ENCODE data around the gene PIP5K1A.
"Not testable (repeated sequence)": the region's sequence is repeated elsewhere in the genome, so short reads cannot be mapped to it uniquely, and the experiment has no call there.

The PIP5K1A gene

GRCh38 chr1:151192047-151192446, 6.3 kb upstream of the PIP5K1A start:
- in situ Hi-C loops (cut with MboI; ENCODE audit: low sequenced_read_pairs) = no loop called here

GRCh38 chr1:151193304-151193703, 5.0 kb upstream of the PIP5K1A start:
- in situ Hi-C loops (cut with MboI; ENCODE audit: low sequenced_read_pairs) = no loop called here

- in situ Hi-C loops (cut with MboI; ENCODE audit: low sequenced_read_pairs) = no loop called here
Observed at GRCh38 chr1:151193856-151194255, 4.5 kb upstream of the PIP5K1A start.

GRCh38 chr1:151194894-151195594, 3.3 kb upstream of the PIP5K1A start:
- in situ Hi-C loops (cut with MboI; ENCODE audit: low sequenced_read_pairs) = not testable (repeated sequence)

GRCh38 chr1:151196292-151196800, 2.0 kb upstream of the PIP5K1A start:
- in situ Hi-C loops (cut with MboI; ENCODE audit: low sequenced_read_pairs) = no loop called here

- in situ Hi-C loops (cut with MboI; ENCODE audit: low sequenced_read_pairs) = no loop called here
Observed at GRCh38 chr1:151197863-151198253, 494 bp upstream of the PIP5K1A start.

GRCh38 chr1:151199873-151200581, 1.7 kb downstream of the PIP5K1A start:
- in situ Hi-C loops (cut with MboI; ENCODE audit: low sequenced_read_pairs) = no loop called here

- in situ Hi-C loops (cut with MboI; ENCODE audit: low sequenced_read_pairs) = not testable (repeated sequence)
Observed at GRCh38 chr1:151205381-151205965, 7.1 kb downstream of the PIP5K1A start.

GRCh38 chr1:151210830-151211229, 12.5 kb downstream of the PIP5K1A start:
- in situ Hi-C loops (cut with MboI; ENCODE audit: low sequenced_read_pairs) = no loop called here

GRCh38 chr1:151211972-151212705, 13.8 kb downstream of the PIP5K1A start:
- in situ Hi-C loops (cut with MboI; ENCODE audit: low sequenced_read_pairs) = no loop called here

- in situ Hi-C loops (cut with MboI; ENCODE audit: low sequenced_read_pairs) = no loop called here
Observed at GRCh38 chr1:151213560-151213959, 15.2 kb downstream of the PIP5K1A start.

- in situ Hi-C loops (cut with MboI; ENCODE audit: low sequenced_read_pairs) = no loop called here
Observed at GRCh38 chr1:151221616-151222015, 23.3 kb downstream of the PIP5K1A start.

GRCh38 chr1:151222130-151222529, 23.8 kb downstream of the PIP5K1A start:
- in situ Hi-C loops (cut with MboI; ENCODE audit: low sequenced_read_pairs) = no loop called here

- in situ Hi-C loops (cut with MboI; ENCODE audit: low sequenced_read_pairs) = no loop called here
Observed at GRCh38 chr1:151235235-151235634, 36.9 kb downstream of the PIP5K1A start.

- in situ Hi-C loops (cut with MboI; ENCODE audit: low sequenced_read_pairs) = no loop called here
Observed at GRCh38 chr1:151237678-151238466, 39.5 kb downstream of the PIP5K1A start.

GRCh38 chr1:151238467-151238739, 40.1 kb downstream of the PIP5K1A start:
- in situ Hi-C loops (cut with MboI; ENCODE audit: low sequenced_read_pairs) = no loop called here

- in situ Hi-C loops (cut with MboI; ENCODE audit: low sequenced_read_pairs) = no loop called here
Observed at GRCh38 chr1:151242442-151242841, 44.1 kb downstream of the PIP5K1A start.

- in situ Hi-C loops (cut with MboI; ENCODE audit: low sequenced_read_pairs) = no loop called here
Observed at GRCh38 chr1:151243683-151244216, 45.4 kb downstream of the PIP5K1A start.

- in situ Hi-C loops (cut with MboI; ENCODE audit: low sequenced_read_pairs) = no loop called here
Observed at GRCh38 chr1:151246786-151247185, 48.4 kb downstream of the PIP5K1A start.

- in situ Hi-C loops (cut with MboI; ENCODE audit: low sequenced_read_pairs) = no loop called here
Observed at GRCh38 chr1:151251656-151252470, 53.5 kb downstream of the PIP5K1A start.

All from hTERT RPE-1 (cell line).